ENCODE data around the gene NIN.

DNA sequence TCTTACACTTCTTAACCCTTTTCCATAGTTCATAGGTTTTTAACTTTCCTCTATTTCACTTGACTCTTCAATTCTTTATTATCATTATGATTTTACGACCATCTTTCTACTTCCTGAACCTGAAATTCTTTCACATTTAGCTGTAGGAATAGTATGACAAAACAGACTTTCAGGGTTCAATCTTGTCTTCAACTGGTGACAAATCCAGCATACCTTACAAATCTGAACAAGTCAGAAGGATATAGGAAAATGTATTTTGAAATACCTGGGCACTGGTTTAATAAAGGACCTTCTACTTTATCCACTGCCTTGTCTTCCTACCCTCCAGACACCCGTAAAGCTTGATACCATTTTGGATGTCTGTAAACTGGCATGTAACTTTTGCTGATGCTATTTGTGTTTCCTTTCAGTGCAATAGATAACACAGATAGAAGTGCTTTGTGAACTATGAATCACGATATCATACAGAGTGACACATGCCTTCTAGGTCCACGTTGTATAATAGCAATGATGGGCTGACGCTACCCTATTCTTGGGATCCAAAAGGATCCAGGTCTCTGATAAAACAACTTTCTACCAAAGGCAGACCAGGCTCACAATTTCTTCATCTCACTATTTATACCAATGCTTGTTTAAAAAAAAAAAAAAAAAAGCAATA is 85.4 kb downstream of the NIN start:
- TF ChIP-seq CTCF (conservative IDR thresholded peaks at IDR 0.05 in 1 of 2, IDR thresholded peaks at IDR 0.05 in 1 of 2; ENCODE audit: extremely low read depth in 1 of 2, insufficient read depth in 1 of 2, low read depth in 1 of 2, low read length in 2 of 2) (no peak), EZH2 (IDR thresholded peaks at IDR 0.05; ENCODE audit: borderline replicate concordance, low read length) (no peak)

Data from mammary epithelial cell (primary cell).